GM12878 (cell line): ENCODE data around the gene PIWIL1. TPM values are rescaled to one million over a fixed set of nuclear protein-coding genes. Genes with fewer than 3 reads are reported as not detected.

Experiments
- ATAC-seq: fragments of 200-7000 bp; cut with Tn5 transposase; 3 replicates; pipeline ENCODE4 v1.9.1; 2020; ENCODE audit warnings: mild to moderate bottlenecking, moderate library complexity
- BruUV-seq: library from RNA; stranded (reverse); fragments of 400-500 nt; replicated peaks from 2 replicates; lab custom pipeline; 2021; lab: Mats Ljungman, UMichigan
- CTCF ChIA-PET: fragments of 300-600 bp; sonication (Branson Sonifier 250); formaldehyde crosslinking; extraction: SDS; loops from one replicate; lab custom pipeline; 2021; ENCODE audit warnings: inconsistent platforms; lab: Yijun Ruan, JAX
- POLR2A ChIA-PET: fragments of 350-600 bp; formaldehyde crosslinking; extraction: SDS; loops from one replicate; lab custom pipeline; 2021; ENCODE audit warnings: inconsistent platforms; lab: Charles Lee
- RAD21 ChIA-PET: fragments of 300-600 bp; sonication (Branson Sonifier 250); formaldehyde crosslinking; loops from one replicate; lab custom pipeline; 2023; ENCODE audit warnings: antibody characterized with exemption; ENCODE audit not compliant: unreplicated experiment; lab: Charles Lee
- SMC1A ChIA-PET: fragments of 300-600 bp; sonication (Branson Sonifier 250); formaldehyde crosslinking; loops from one replicate; lab custom pipeline; 2023; ENCODE audit not compliant: unreplicated experiment, uncharacterized antibody; lab: Charles Lee
- DNase-seq: peaks from one replicate; pipeline ENCODE4 v3.0.0-alpha.2; 2011; ENCODE audit warnings: low read depth, low spot score
- FAIRE-seq: peaks from 3 replicates; lab custom pipeline; 2011; peaks lifted over from hg19 to GRCh38; lab: Jason Lieb, UNC
- H2AFZ ChIP-seq: 2 replicates; pipeline ENCODE4 v1.6.0; 2011; ENCODE audit warnings: low read depth, low read length, control low read depth; ENCODE audit not compliant: control insufficient read depth
- H3K27ac ChIP-seq: 2 replicates; pipeline ENCODE4 v1.5.1; 2011; ENCODE audit warnings: control low read depth; ENCODE audit not compliant: control insufficient read depth, insufficient read depth
- H3K27me3 ChIP-seq, 2 experiments: replicated peaks in 1 of 2; 2 replicates each; pipeline versions ENCODE4 v1.6.0 to v1.6.1; 2011; ENCODE audit warnings: low read length in 1 of 2; ENCODE audit not compliant: control insufficient read depth in 2 of 2, insufficient read depth in 2 of 2
- H3K36me3 ChIP-seq, 2 experiments: 2 replicates each; pipeline ENCODE4 v1.5.1; 2011; ENCODE audit warnings: low read length in 1 of 2; ENCODE audit not compliant: control insufficient read depth in 2 of 2, insufficient read depth in 2 of 2
- H3K4me1 ChIP-seq: 2 replicates; pipeline ENCODE4 v1.6.1; 2011; ENCODE audit warnings: mild to moderate bottlenecking, low read length, moderate library complexity, mixed read lengths; ENCODE audit not compliant: control insufficient read depth, insufficient read depth
- H3K4me2 ChIP-seq: 2 replicates; pipeline ENCODE4 v1.6.0; 2011; ENCODE audit warnings: control low read depth; ENCODE audit not compliant: control insufficient read depth, insufficient read depth
- H3K4me3 ChIP-seq: fragments of 200-600 bp; sonication (generic); 2 replicates; pipeline ENCODE4 v1.5.1; 2016
- H3K79me2 ChIP-seq: 2 replicates; pipeline ENCODE4 v1.6.0; 2011; ENCODE audit warnings: low read length; ENCODE audit not compliant: control insufficient read depth, insufficient read depth
- H3K9ac ChIP-seq: 2 replicates; pipeline ENCODE4 v1.8.0; 2011; ENCODE audit warnings: low read length, control low read depth, mixed read lengths; ENCODE audit not compliant: control insufficient read depth, insufficient read depth
- H3K9me3 ChIP-seq: replicated peaks from 3 replicates; pipeline ENCODE4 v1.5.1; 2011; ENCODE audit warnings: mild to moderate bottlenecking, low read length; ENCODE audit not compliant: control insufficient read depth, insufficient read depth
- H4K20me1 ChIP-seq: 2 replicates; pipeline ENCODE4 v1.6.0; 2011; ENCODE audit not compliant: control insufficient read depth, insufficient read depth
- BRCA1 ChIP-seq: IDR thresholded peaks from 2 replicates; pipeline ENCODE4 v1.6.1; 2011; ENCODE audit warnings: low read depth, low read length, improper control_type of control experiment
- CBFB ChIP-seq: IDR thresholded peaks from 2 replicates; pipeline ENCODE4 v1.6.1; 2016; ENCODE audit warnings: antibody characterized with exemption, low read depth
- E4F1 ChIP-seq: fragments of 450-650 bp; IDR thresholded peaks from 2 replicates; pipeline ENCODE4 v1.6.1; 2018; ENCODE audit warnings: borderline replicate concordance, mild to moderate bottlenecking; ENCODE audit not compliant: partially characterized antibody
- EZH2 ChIP-seq: IDR thresholded peaks from 2 replicates; pipeline ENCODE4 v1.6.1; 2012; ENCODE audit warnings: low read depth, mild to moderate bottlenecking, control low read depth, inconsistent platforms, low read length, borderline replicate concordance; ENCODE audit not compliant: control insufficient read depth
- FOXK2 ChIP-seq: fragments of 450-650 bp; IDR thresholded peaks from 2 replicates; pipeline ENCODE4 v1.6.1; 2017; ENCODE audit warnings: mild to moderate bottlenecking, moderate library complexity
- GATAD2B ChIP-seq: fragments of 450-650 bp; conservative IDR thresholded peaks from 2 replicates; pipeline ENCODE4 v1.6.1; 2017; ENCODE audit warnings: low read depth, mild to moderate bottlenecking, moderate library complexity
- KLF5 ChIP-seq: fragments of 450-650 bp; IDR thresholded peaks from 2 replicates; pipeline ENCODE4 v1.6.1; 2014; ENCODE audit warnings: mild to moderate bottlenecking; ENCODE audit not compliant: partially characterized antibody
- STAT3 ChIP-seq: IDR thresholded peaks from 2 replicates; pipeline ENCODE4 v1.6.1; 2011; ENCODE audit warnings: low read depth, low read length, improper control_type of control experiment
- SUZ12 ChIP-seq: fragments of 200-600 bp; sonication (generic); IDR thresholded peaks from one replicate; pipeline ENCODE4 v1.6.1; 2018; ENCODE audit warnings: antibody characterized with exemption, mild to moderate bottlenecking; ENCODE audit not compliant: unreplicated experiment
- TAF1 ChIP-seq: IDR thresholded peaks from 2 replicates; pipeline ENCODE4 v1.6.1; 2011; ENCODE audit warnings: mild to moderate bottlenecking, low read depth, low read length, borderline replicate concordance
- WGBS: methylation state at CpG from one replicate; pipeline ENCODE4 v1.1.6; 2016; ENCODE audit warnings: low lambda C conversion rate; ENCODE audit not compliant: insufficient replicate concordance, insufficient coverage; ENCODE audit errors: missing lambda C conversion rate; 5-methylcytosine and 5-hydroxymethylcytosine counted together
- in situ Hi-C: fragments of 300-500 bp; cut with MboI; formaldehyde crosslinking; loops from 9 replicates; pipeline ENCODE4 v1.14.3; 2018; ENCODE audit warnings: mixed read lengths
- intact Hi-C: fragments of 100-400 bp; cut with micrococcal nuclease; formaldehyde crosslinking; loops from one replicate; pipeline ENCODE4 v1.14.2; 2022; ENCODE audit not compliant: unreplicated experiment
- polyA plus RNA-seq, 11 experiments: library from polyadenylated mRNA; depleted of rRNA in 4 of 11; unstranded in 6 of 11; stranded (reverse) in 5 of 11; fragments of >200 nt; fragmentation: Nextera tagmentation in 4 of 11; fragmentation: Illumina TruSeq in 1 of 11; extraction: Ambion mirVana in 4 of 11; extraction: Trizol in 1 of 11; gene quantifications; 1 replicate in 1 of 11; 2 replicates in 10 of 11; pipeline versions ENCODE4 v1.2.1 to v1.2.3, GENCODE V29; 2011 to 2016; ENCODE audit warnings: inconsistent platforms in 2 of 11, missing spikeins in 2 of 11, low read depth in 1 of 11
- total RNA-seq, 4 experiments: library from RNA; depleted of rRNA in 3 of 4; stranded (reverse); fragments of >200 nt in 3 of 4; fragmentation: Illumina TruSeq in 1 of 4; extraction: Trizol in 1 of 4; gene quantifications; 2 replicates each; pipeline versions ENCODE4 v1.2.1 to v1.2.3, GENCODE V29; 2013 to 2021
- TF ChIP-seq, protein P1 (sequence below), 3 experiments: IDR thresholded peaks in 2 of 3; conservative IDR thresholded peaks in 1 of 3; 2 replicates each; pipeline ENCODE4 v1.5.1; 2011; ENCODE audit warnings: low read depth in 3 of 3, low read length in 3 of 3, mild to moderate bottlenecking in 3 of 3, control low read depth in 2 of 3, moderate library complexity in 2 of 3, inconsistent platforms in 1 of 3, mixed read lengths in 1 of 3; ENCODE audit not compliant: control insufficient read depth in 2 of 3, insufficient read depth in 1 of 3; ENCODE audit errors: extremely low read depth in 1 of 3
- TF ChIP-seq, protein P2 (sequence below): IDR thresholded peaks from 2 replicates; pipeline ENCODE4 v1.6.1; 2012; ENCODE audit warnings: mild to moderate bottlenecking, low read depth, low read length

Gene PIWIL1
- total and polyA plus RNA-seq, 10 of the 15 experiments (the other 5 are each of a cell fraction or from before 2014, with no cell fraction given), result not detected

- CTCF ChIA-PET, result no interaction called here
- no peak for DNase-seq
- SMC1A ChIA-PET, result no interaction called here
- H3K79me2 ChIP-seq, result no peaks in the 10 kb centered on the region
- H3K27ac ChIP-seq, result no peak overlapping the region
- H3K4me3 ChIP-seq, result no peak overlapping the region
- H3K36me3 ChIP-seq, result no peaks in the 10 kb centered on the region
- H3K4me2 ChIP-seq, result no peak overlapping the region
- in situ Hi-C loops, result no loop called here
- no peak for TF ChIP-seq E4F1
- no peak for TF ChIP-seq EZH2
- TF ChIP-seq, protein P1, sequence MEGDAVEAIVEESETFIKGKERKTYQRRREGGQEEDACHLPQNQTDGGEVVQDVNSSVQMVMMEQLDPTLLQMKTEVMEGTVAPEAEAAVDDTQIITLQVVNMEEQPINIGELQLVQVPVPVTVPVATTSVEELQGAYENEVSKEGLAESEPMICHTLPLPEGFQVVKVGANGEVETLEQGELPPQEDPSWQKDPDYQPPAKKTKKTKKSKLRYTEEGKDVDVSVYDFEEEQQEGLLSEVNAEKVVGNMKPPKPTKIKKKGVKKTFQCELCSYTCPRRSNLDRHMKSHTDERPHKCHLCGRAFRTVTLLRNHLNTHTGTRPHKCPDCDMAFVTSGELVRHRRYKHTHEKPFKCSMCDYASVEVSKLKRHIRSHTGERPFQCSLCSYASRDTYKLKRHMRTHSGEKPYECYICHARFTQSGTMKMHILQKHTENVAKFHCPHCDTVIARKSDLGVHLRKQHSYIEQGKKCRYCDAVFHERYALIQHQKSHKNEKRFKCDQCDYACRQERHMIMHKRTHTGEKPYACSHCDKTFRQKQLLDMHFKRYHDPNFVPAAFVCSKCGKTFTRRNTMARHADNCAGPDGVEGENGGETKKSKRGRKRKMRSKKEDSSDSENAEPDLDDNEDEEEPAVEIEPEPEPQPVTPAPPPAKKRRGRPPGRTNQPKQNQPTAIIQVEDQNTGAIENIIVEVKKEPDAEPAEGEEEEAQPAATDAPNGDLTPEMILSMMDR (IDR thresholded peaks at IDR 0.05 in 2 of 3, conservative IDR thresholded peaks at IDR 0.05 in 1 of 3; ENCODE audit: control insufficient read depth in 2 of 3, extremely low read depth in 1 of 3, insufficient read depth in 1 of 3, low read depth in 3 of 3, low read length in 3 of 3), result no peak
- no peak for TF ChIP-seq GATAD2B
- TF ChIP-seq KLF5, result no peak
- TF ChIP-seq FOXK2, result no peak
- no peak for TF ChIP-seq CBFB
- TF ChIP-seq, protein P2, sequence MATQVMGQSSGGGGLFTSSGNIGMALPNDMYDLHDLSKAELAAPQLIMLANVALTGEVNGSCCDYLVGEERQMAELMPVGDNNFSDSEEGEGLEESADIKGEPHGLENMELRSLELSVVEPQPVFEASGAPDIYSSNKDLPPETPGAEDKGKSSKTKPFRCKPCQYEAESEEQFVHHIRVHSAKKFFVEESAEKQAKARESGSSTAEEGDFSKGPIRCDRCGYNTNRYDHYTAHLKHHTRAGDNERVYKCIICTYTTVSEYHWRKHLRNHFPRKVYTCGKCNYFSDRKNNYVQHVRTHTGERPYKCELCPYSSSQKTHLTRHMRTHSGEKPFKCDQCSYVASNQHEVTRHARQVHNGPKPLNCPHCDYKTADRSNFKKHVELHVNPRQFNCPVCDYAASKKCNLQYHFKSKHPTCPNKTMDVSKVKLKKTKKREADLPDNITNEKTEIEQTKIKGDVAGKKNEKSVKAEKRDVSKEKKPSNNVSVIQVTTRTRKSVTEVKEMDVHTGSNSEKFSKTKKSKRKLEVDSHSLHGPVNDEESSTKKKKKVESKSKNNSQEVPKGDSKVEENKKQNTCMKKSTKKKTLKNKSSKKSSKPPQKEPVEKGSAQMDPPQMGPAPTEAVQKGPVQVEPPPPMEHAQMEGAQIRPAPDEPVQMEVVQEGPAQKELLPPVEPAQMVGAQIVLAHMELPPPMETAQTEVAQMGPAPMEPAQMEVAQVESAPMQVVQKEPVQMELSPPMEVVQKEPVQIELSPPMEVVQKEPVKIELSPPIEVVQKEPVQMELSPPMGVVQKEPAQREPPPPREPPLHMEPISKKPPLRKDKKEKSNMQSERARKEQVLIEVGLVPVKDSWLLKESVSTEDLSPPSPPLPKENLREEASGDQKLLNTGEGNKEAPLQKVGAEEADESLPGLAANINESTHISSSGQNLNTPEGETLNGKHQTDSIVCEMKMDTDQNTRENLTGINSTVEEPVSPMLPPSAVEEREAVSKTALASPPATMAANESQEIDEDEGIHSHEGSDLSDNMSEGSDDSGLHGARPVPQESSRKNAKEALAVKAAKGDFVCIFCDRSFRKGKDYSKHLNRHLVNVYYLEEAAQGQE, result no peak
- TF ChIP-seq STAT3, result no peak
- no peak for TF ChIP-seq TAF1
- TF ChIP-seq BRCA1, result no peak
- no peak for TF ChIP-seq SUZ12
- H4K20me1 ChIP-seq, result no peaks in the 10 kb centered on the region
- BruUV-seq, result no TSS peak
- FAIRE-seq, result no peak
- no peaks in the 10 kb centered on the region for H3K27me3 ChIP-seq
- no peak for ATAC-seq
- intact Hi-C loops, result no loop called here
- H3K9me3 ChIP-seq, result no peaks in the 10 kb centered on the region
- WGBS, result 9% methylated on average over 6 of the region's 6 CpGs
- no peak overlapping the region for H3K9ac ChIP-seq
- H2AFZ ChIP-seq, result no peak overlapping the region
- no peaks in the 10 kb centered on the region for H3K4me1 ChIP-seq
- RAD21 ChIA-PET, result no interaction called here
- POLR2A ChIA-PET, result no interaction called here
Observed at GRCh38 chr12:130299574-130299973, 38.1 kb upstream of the PIWIL1 start.
